GM19467 (cell line): Measurements from ENCODE around the gene SECISBP2.

ENCODE experiments used
- ATAC-seq: cut with Tn5 transposase; IDR thresholded peaks from one replicate; pipeline ENCODE4 v1.9.1; 2021; ENCODE audit warnings: mild to moderate bottlenecking, moderate library complexity; ENCODE audit not compliant: unreplicated experiment

SECISBP2 gene

GRCh38 chr9:89398621-89399020, 80.3 kb downstream of the SECISBP2 start:
- ATAC-seq, result no peak

GRCh38 chr9:89400403-89401116, 82.3 kb downstream of the SECISBP2 start:
- peak; percentile 57 for ATAC-seq

GRCh38 chr9:89402695-89403427, 84.6 kb downstream of the SECISBP2 start:
- ATAC-seq, result no peak

GRCh38 chr9:89404074-89404473, 85.8 kb downstream of the SECISBP2 start:
- ATAC-seq, result no peak

GRCh38 chr9:89405826-89406225, 87.5 kb downstream of the SECISBP2 start:
- peak; percentile 58 for ATAC-seq

GRCh38 chr9:89407070-89407469, 88.8 kb downstream of the SECISBP2 start:
- ATAC-seq, result no peak

- ATAC-seq, result no peak
Observed at GRCh38 chr9:89408628-89409101, 90.4 kb downstream of the SECISBP2 start.
